ENCODE measurements around the gene CAPN2.

CAPN2 gene

GRCh38 chr1:223811634-223812101, 99.3 kb downstream of the CAPN2 start:
- TF ChIP-seq YY1 (IDR thresholded peaks at IDR 0.05; ENCODE audit: low read depth) (no peak), RAD21 (IDR thresholded peaks at IDR 0.05; ENCODE audit: low read depth) (peak; percentile 74)

DNA sequence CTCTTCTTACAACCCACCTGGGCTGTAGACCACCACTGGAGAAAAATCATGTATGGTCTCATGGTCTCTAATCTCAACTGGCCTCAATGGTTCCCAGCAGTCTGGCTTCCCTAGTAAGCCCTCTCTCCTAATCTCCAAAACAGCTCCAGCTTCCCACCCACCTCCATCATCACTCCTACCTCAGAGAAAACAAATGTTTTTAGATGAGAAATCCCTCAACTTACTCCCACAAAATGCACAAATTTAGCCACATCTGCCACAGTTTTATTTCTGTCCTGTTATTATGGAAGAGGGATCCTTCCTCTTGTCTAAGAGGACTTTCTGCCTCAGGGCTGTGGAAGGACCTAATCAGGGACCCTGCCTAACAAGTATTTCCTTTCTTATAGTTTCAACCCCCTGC, 101.3 kb downstream of the CAPN2 start:
- no peak for TF ChIP-seq TCF12 (IDR thresholded peaks at IDR 0.05; ENCODE audit: low read depth)
- TF ChIP-seq TAF1 (IDR thresholded peaks at IDR 0.05; ENCODE audit: low read depth): no peak
- no peak for TF ChIP-seq REST (IDR thresholded peaks at IDR 0.05; ENCODE audit: low read depth)
- TF ChIP-seq EP300 (IDR thresholded peaks at IDR 0.05; ENCODE audit: borderline replicate concordance): no peak
- no peak for TF ChIP-seq CREB1 (IDR thresholded peaks at IDR 0.05; ENCODE audit: low read depth)
- TF ChIP-seq ZBTB7A (IDR thresholded peaks at IDR 0.05; ENCODE audit: low read depth): no peak

- TF ChIP-seq REST (IDR thresholded peaks at IDR 0.05; ENCODE audit: low read depth) (no peak), FOXM1 (IDR thresholded peaks at IDR 0.05; ENCODE audit: borderline replicate concordance, low read depth) (no peak), USF1 (IDR thresholded peaks at IDR 0.05) (no peak), TEAD4 (IDR thresholded peaks at IDR 0.05) (no peak), ZBTB7A (IDR thresholded peaks at IDR 0.05; ENCODE audit: low read depth) (no peak), CEBPB (IDR thresholded peaks at IDR 0.05) (no peak), EP300 (IDR thresholded peaks at IDR 0.05; ENCODE audit: borderline replicate concordance) (no peak), EGR1 (IDR thresholded peaks at IDR 0.05) (no peak), MAX (IDR thresholded peaks at IDR 0.05) (no peak), RAD21 (IDR thresholded peaks at IDR 0.05; ENCODE audit: low read depth) (no peak)
Measured at GRCh38 chr1:223815020-223815853, 102.9 kb downstream of the CAPN2 start.

- no peak for TF ChIP-seq ZBTB7A (IDR thresholded peaks at IDR 0.05; ENCODE audit: low read depth)
- TF ChIP-seq TCF12 (IDR thresholded peaks at IDR 0.05; ENCODE audit: low read depth): no peak
- no peak for TF ChIP-seq EP300 (IDR thresholded peaks at IDR 0.05; ENCODE audit: borderline replicate concordance)
- no peak for TF ChIP-seq FOXM1 (IDR thresholded peaks at IDR 0.05; ENCODE audit: borderline replicate concordance, low read depth)
- no peak for TF ChIP-seq EGR1 (IDR thresholded peaks at IDR 0.05)
- no peak for TF ChIP-seq USF1 (IDR thresholded peaks at IDR 0.05)
- no peak for TF ChIP-seq RAD21 (IDR thresholded peaks at IDR 0.05; ENCODE audit: low read depth)
- TF ChIP-seq REST (IDR thresholded peaks at IDR 0.05; ENCODE audit: low read depth): no peak
- no peak for TF ChIP-seq TAF1 (IDR thresholded peaks at IDR 0.05; ENCODE audit: low read depth)
- TF ChIP-seq MAX (IDR thresholded peaks at IDR 0.05): no peak
Measured at GRCh38 chr1:223815865-223816264, 103.5 kb downstream of the CAPN2 start.

All from Ishikawa (cell line).